Mesenchymal stem cell (in vitro differentiated cells and primary cell): ENCODE results near the gene GABRG3.

Source experiments
- DNase-seq: peaks from one replicate; pipeline ENCODE4 v3.0.0-alpha.2; 2013
- H2AFZ ChIP-seq: one replicate; pipeline ENCODE4 v1.6.1; 2013; ENCODE audit warnings: low read depth, mild to moderate bottlenecking, control low read depth, inconsistent platforms, low read length, moderate library complexity
- H2AK5ac ChIP-seq: 2 replicates; pipeline ENCODE4 v1.6.1; 2013; ENCODE audit warnings: low read length, moderate library complexity, mild to moderate bottlenecking, inconsistent platforms; ENCODE audit not compliant: severe bottlenecking
- H2BK120ac ChIP-seq: one replicate; pipeline ENCODE4 v1.6.1; 2013; ENCODE audit warnings: low read depth, mild to moderate bottlenecking, inconsistent platforms, low read length, moderate library complexity
- H2BK12ac ChIP-seq, 2 experiments: one replicate each; pipeline ENCODE4 v1.6.1; 2013; ENCODE audit warnings: inconsistent platforms in 2 of 2, low read length in 2 of 2, mild to moderate bottlenecking in 2 of 2, moderate library complexity in 2 of 2, control low read depth in 1 of 2
- H2BK15ac ChIP-seq: one replicate; pipeline ENCODE4 v1.6.1; 2013; ENCODE audit warnings: mild to moderate bottlenecking, low read depth, inconsistent platforms; ENCODE audit not compliant: poor library complexity, severe bottlenecking
- H2BK5ac ChIP-seq: 2 replicates; pipeline ENCODE4 v1.6.1; 2013; ENCODE audit warnings: low read depth, mild to moderate bottlenecking, low read length, control low read depth, inconsistent platforms; ENCODE audit not compliant: poor library complexity, severe bottlenecking
- H3K14ac ChIP-seq, 2 experiments: one replicate each; pipeline ENCODE4 v1.6.1; 2013; ENCODE audit warnings: inconsistent platforms in 2 of 2, low read length in 2 of 2, control low read depth in 1 of 2, mild to moderate bottlenecking in 1 of 2, moderate library complexity in 1 of 2
- H3K18ac ChIP-seq, 2 experiments: one replicate each; pipeline ENCODE4 v1.6.1; 2013; ENCODE audit warnings: inconsistent platforms in 2 of 2, low read length in 2 of 2, control low read depth in 1 of 2, low read depth in 1 of 2, mild to moderate bottlenecking in 1 of 2
- H3K23ac ChIP-seq, 2 experiments: one replicate each; pipeline ENCODE4 v1.6.1; 2013; ENCODE audit warnings: inconsistent platforms in 2 of 2, low read length in 2 of 2, mild to moderate bottlenecking in 2 of 2, moderate library complexity in 2 of 2, control low read depth in 1 of 2
- H3K27ac ChIP-seq: 2 replicates; pipeline ENCODE4 v1.5.1; 2013; ENCODE audit warnings: mild to moderate bottlenecking, moderate library complexity, low read length, control low read depth, inconsistent platforms; ENCODE audit not compliant: poor library complexity, severe bottlenecking
- H3K27me3 ChIP-seq, 2 experiments: 2 replicates each; pipeline versions ENCODE4 v1.6.1 to v1.7.0; 2013; ENCODE audit warnings: low read length in 2 of 2, mild to moderate bottlenecking in 2 of 2, moderate library complexity in 2 of 2, control low read depth in 1 of 2, inconsistent platforms in 1 of 2; ENCODE audit not compliant: control insufficient read depth in 1 of 2, insufficient read depth in 1 of 2
- H3K36me3 ChIP-seq, 2 experiments: 2 replicates each; pipeline versions ENCODE4 v1.6.1 to v1.7.0; 2013; ENCODE audit warnings: low read length in 2 of 2, control low read depth in 1 of 2, inconsistent platforms in 1 of 2, low read depth in 1 of 2, mild to moderate bottlenecking in 1 of 2; ENCODE audit not compliant: insufficient read depth in 2 of 2, control insufficient read depth in 1 of 2
- H3K4ac ChIP-seq, 2 experiments: one replicate each; pipeline ENCODE4 v1.6.1; 2013; ENCODE audit warnings: inconsistent platforms in 2 of 2, low read length in 2 of 2, mild to moderate bottlenecking in 2 of 2, moderate library complexity in 2 of 2, control low read depth in 1 of 2, low read depth in 1 of 2
- H3K4me1 ChIP-seq: 2 replicates; pipeline ENCODE4 v1.6.1; 2013; ENCODE audit warnings: low read depth, low read length, control low read depth; ENCODE audit not compliant: control insufficient read depth, insufficient read depth
- H3K4me2 ChIP-seq: 2 replicates; pipeline ENCODE4 v1.6.1; 2013; ENCODE audit warnings: low read length, mild to moderate bottlenecking, inconsistent platforms; ENCODE audit not compliant: poor library complexity, severe bottlenecking
- H3K4me3 ChIP-seq, 2 experiments: 2 replicates each; pipeline versions ENCODE4 v1.5.1 to v1.7.0; 2013; ENCODE audit warnings: low read length in 2 of 2, mild to moderate bottlenecking in 2 of 2, control low read depth in 1 of 2, low read depth in 1 of 2; ENCODE audit not compliant: insufficient read depth in 1 of 2
- H3K79me1 ChIP-seq: replicated peaks from 2 replicates; pipeline ENCODE4 v1.6.1; 2013; ENCODE audit warnings: mild to moderate bottlenecking, control low read depth, low read length, inconsistent platforms; ENCODE audit not compliant: poor library complexity, severe bottlenecking
- H3K9ac ChIP-seq: 2 replicates; pipeline ENCODE4 v1.7.0; 2013; ENCODE audit warnings: mild to moderate bottlenecking, low read length, moderate library complexity
- H3K9me3 ChIP-seq: 2 replicates; pipeline ENCODE4 v1.7.0; 2013; ENCODE audit warnings: mild to moderate bottlenecking, low read length; ENCODE audit not compliant: control insufficient read depth
- H4K8ac ChIP-seq: one replicate; pipeline ENCODE4 v1.6.1; 2013; ENCODE audit warnings: inconsistent platforms, mild to moderate bottlenecking, low read length, moderate library complexity
- H4K91ac ChIP-seq: one replicate; pipeline ENCODE4 v1.6.1; 2013; ENCODE audit warnings: mild to moderate bottlenecking, low read length, inconsistent platforms
- WGBS: methylation state at CpG from one replicate; pipeline ENCODE4 v1.1.7; 2013; ENCODE audit warnings: mixed read lengths; 5-methylcytosine and 5-hydroxymethylcytosine counted together

Gene GABRG3

GRCh38 chr15:27166917-27167316 is 195.9 kb downstream of the GABRG3 start:
- Histone ChIP-seq H3K23ac (no peak overlapping the region), H2BK12ac (no peak overlapping the region), H2BK5ac (no peak overlapping the region), H3K79me1 (no peaks in the 10 kb centered on the region), H3K18ac (no peak overlapping the region), H3K27ac (no peak overlapping the region), H2AK5ac (no peak overlapping the region), H4K91ac (no peak overlapping the region), H3K4me2 (no peak overlapping the region), H3K27me3 (no peaks in the 10 kb centered on the region), H4K8ac (no peak overlapping the region), H2AFZ (no peak overlapping the region), H2BK120ac (no peak overlapping the region), H3K4me3 (no peak overlapping the region), H3K9ac (no peak overlapping the region), H3K14ac (no peak overlapping the region), H3K9me3 (no peaks in the 10 kb centered on the region), H3K4me1 (no peaks in the 10 kb centered on the region), H3K4ac (no peak overlapping the region), H2BK15ac (no peak overlapping the region), H3K36me3 (no peaks in the 10 kb centered on the region)
- DNase-seq, result no peak
- WGBS, result 68% methylated on average over 4 of the region's 4 CpGs

- Histone ChIP-seq H2BK5ac (no peak overlapping the region), H3K36me3 (no peaks in the 10 kb centered on the region), H3K9ac (no peak overlapping the region), H4K91ac (no peak overlapping the region), H3K27me3 (no peaks in the 10 kb centered on the region), H2AFZ (no peak overlapping the region), H2BK15ac (no peak overlapping the region), H2BK120ac (no peak overlapping the region), H3K27ac (no peak overlapping the region), H3K9me3 (no peaks in the 10 kb centered on the region), H3K79me1 (no peaks in the 10 kb centered on the region), H3K4me1 (no peaks in the 10 kb centered on the region), H4K8ac (no peak overlapping the region), H3K18ac (no peak overlapping the region), H2BK12ac (no peak overlapping the region), H3K23ac (no peak overlapping the region), H3K4me2 (no peak overlapping the region), H3K4me3 (no peak overlapping the region), H3K4ac (no peak overlapping the region), H3K14ac (no peak overlapping the region), H2AK5ac (no peak overlapping the region)
- 84% methylated on average over 8 of the region's 10 CpGs for WGBS
- no peak for DNase-seq
Observed at GRCh38 chr15:27167738-27168137, 196.8 kb downstream of the GABRG3 start.

DNA sequence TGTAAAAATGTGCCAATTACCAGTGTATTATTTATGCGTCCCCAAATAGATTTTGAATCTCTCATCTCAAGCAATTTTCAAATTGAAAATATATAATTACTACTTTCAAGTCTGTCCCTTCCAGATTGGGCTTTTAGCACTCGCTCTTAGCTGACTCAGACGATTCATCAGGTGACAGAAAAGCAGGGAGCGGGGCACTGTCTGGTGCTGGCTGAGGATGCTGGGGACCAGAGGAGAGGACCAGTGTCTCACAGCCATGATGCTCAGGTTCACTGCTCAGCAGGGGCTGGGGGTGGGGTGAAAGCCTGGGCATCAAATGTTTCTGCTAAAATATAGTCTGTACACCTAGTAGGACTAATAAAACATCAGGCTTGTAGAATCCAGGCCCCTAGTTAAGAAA is 199.9 kb downstream of the GABRG3 start:
- H4K8ac ChIP-seq, result no peak overlapping the region
- no peak overlapping the region for H3K23ac ChIP-seq
- no peaks in the 10 kb centered on the region for H3K79me1 ChIP-seq
- H2BK5ac ChIP-seq, result no peak overlapping the region
- no peak overlapping the region for H3K9ac ChIP-seq
- H3K4ac ChIP-seq, result no peak overlapping the region
- H3K4me3 ChIP-seq, result no peak overlapping the region
- no peaks in the 10 kb centered on the region for H3K36me3 ChIP-seq
- no peak overlapping the region for H3K18ac ChIP-seq
- no peak overlapping the region for H3K4me2 ChIP-seq
- H2BK12ac ChIP-seq, result no peak overlapping the region
- H2BK120ac ChIP-seq, result no peak overlapping the region
- H3K14ac ChIP-seq, result no peak overlapping the region
- WGBS, result 77% methylated on average over 4 of the region's 4 CpGs
- no peak for DNase-seq
- H3K4me1 ChIP-seq, result no peaks in the 10 kb centered on the region
- no peak overlapping the region for H3K27ac ChIP-seq
- H2AK5ac ChIP-seq, result no peak overlapping the region
- no peak overlapping the region for H2AFZ ChIP-seq
- H4K91ac ChIP-seq, result no peak overlapping the region
- H2BK15ac ChIP-seq, result no peak overlapping the region
- peaks cover 9% of the 10 kb centered on the region for H3K9me3 ChIP-seq
- no peaks in the 10 kb centered on the region for H3K27me3 ChIP-seq

GRCh38 chr15:27172821-27173220 is 201.8 kb downstream of the GABRG3 start:
- H2BK12ac ChIP-seq, result no peak overlapping the region
- H3K18ac ChIP-seq, result no peak overlapping the region
- no peak overlapping the region for H4K91ac ChIP-seq
- H3K4me2 ChIP-seq, result no peak overlapping the region
- no peak overlapping the region for H4K8ac ChIP-seq
- H3K27me3 ChIP-seq, result no peaks in the 10 kb centered on the region
- H3K4ac ChIP-seq, result no peak overlapping the region
- no peaks in the 10 kb centered on the region for H3K36me3 ChIP-seq
- no peak overlapping the region for H2BK120ac ChIP-seq
- H3K9me3 ChIP-seq, result peaks cover 22% of the 10 kb centered on the region
- H3K79me1 ChIP-seq, result no peaks in the 10 kb centered on the region
- no peak overlapping the region for H2BK15ac ChIP-seq
- no peak overlapping the region for H2AFZ ChIP-seq
- H2AK5ac ChIP-seq, result no peak overlapping the region
- no peaks in the 10 kb centered on the region for H3K4me1 ChIP-seq
- 77% methylated on average over 5 of the region's 5 CpGs for WGBS
- no peak for DNase-seq
- H3K23ac ChIP-seq, result no peak overlapping the region
- no peak overlapping the region for H3K9ac ChIP-seq
- no peak overlapping the region for H3K14ac ChIP-seq
- H3K4me3 ChIP-seq, result no peak overlapping the region
- H3K27ac ChIP-seq, result no peak overlapping the region
- no peak overlapping the region for H2BK5ac ChIP-seq
